Measurements from ENCODE around the gene AHRR.

AHRR gene

GRCh38 chr5:447501-447900 is 126.0 kb downstream of the AHRR start:
- no peak overlapping the region for H3K4me3 ChIP-seq (ENCODE audit: low read depth, low read length)
- TF ChIP-seq CTCF (IDR thresholded peaks at IDR 0.05; ENCODE audit: borderline replicate concordance, insufficient read depth, low read depth, low read length), result no peak

- H3K4me3 ChIP-seq (ENCODE audit: low read depth, low read length), result no peak overlapping the region
- TF ChIP-seq CTCF (IDR thresholded peaks at IDR 0.05; ENCODE audit: borderline replicate concordance, insufficient read depth, low read depth, low read length), result no peak
Observed at GRCh38 chr5:448061-448765, 126.7 kb downstream of the AHRR start.

- no peak overlapping the region for H3K4me3 ChIP-seq (ENCODE audit: low read depth, low read length)
Observed at GRCh38 chr5:448766-449090, 127.2 kb downstream of the AHRR start.

GRCh38 chr5:449151-449550 is 127.6 kb downstream of the AHRR start:
- no peak for TF ChIP-seq CTCF (IDR thresholded peaks at IDR 0.05; ENCODE audit: borderline replicate concordance, insufficient read depth, low read depth, low read length)
- no peak overlapping the region for H3K4me3 ChIP-seq (ENCODE audit: low read depth, low read length)

More at GRCh38 chr5:448766-449090, 127.2 kb downstream of the AHRR start:
- no peak for TF ChIP-seq CTCF (IDR thresholded peaks at IDR 0.05; ENCODE audit: borderline replicate concordance, insufficient read depth, low read depth, low read length)

- no peak for TF ChIP-seq CTCF (IDR thresholded peaks at IDR 0.05; ENCODE audit: borderline replicate concordance, insufficient read depth, low read depth, low read length)
- no peak overlapping the region for H3K4me3 ChIP-seq (ENCODE audit: low read depth, low read length)
Observed at GRCh38 chr5:451587-452458, 130.3 kb downstream of the AHRR start.

GRCh38 chr5:452978-453710 is 131.6 kb downstream of the AHRR start:
- no peak for TF ChIP-seq CTCF (IDR thresholded peaks at IDR 0.05; ENCODE audit: borderline replicate concordance, insufficient read depth, low read depth, low read length)
- no peak overlapping the region for H3K4me3 ChIP-seq (ENCODE audit: low read depth, low read length)
